Prostate gland (tissue), 2 donors: Measurements from ENCODE around the gene HGFAC. TPM values are rescaled to one million over a fixed set of nuclear protein-coding genes. Genes with fewer than 3 reads are reported as not detected.

Experiments used
- DNase-seq: peaks from one replicate; pipeline ENCODE4 v3.0.0-alpha.2; 2019; ENCODE audit warnings: low spot score
- H3K27ac ChIP-seq, 2 donors: fragments of 200-600 bp; sonication (generic); 2 replicates each; pipeline ENCODE4 v1.5.1; 2017 to 2019
- H3K27me3 ChIP-seq: fragments of 200-600 bp; sonication (generic); replicated peaks from 2 replicates; pipeline ENCODE4 v1.5.1; 2019; ENCODE audit not compliant: insufficient read depth
- H3K36me3 ChIP-seq, 2 donors: fragments of 200-600 bp; sonication (generic); 1 replicate in 1 of 2; 2 replicates in 1 of 2; pipeline versions ENCODE4 v1.5.1 to v1.8.1; 2017 to 2019
- H3K4me1 ChIP-seq: fragments of 200-600 bp; sonication (generic); replicated peaks from 2 replicates; pipeline ENCODE4 v1.5.1; 2019
- H3K4me3 ChIP-seq, 2 donors: fragments of 200-600 bp; sonication (generic); 2 replicates each; pipeline ENCODE4 v1.5.1; 2017 to 2019
- H3K9me3 ChIP-seq: fragments of 200-600 bp; sonication (generic); 2 replicates; pipeline ENCODE4 v1.5.1; 2017
- CTCF ChIP-seq, 4 experiments: fragments of 200-600 bp in 2 of 4; fragments of 450-650 bp in 2 of 4; sonication (generic) in 2 of 4; IDR thresholded peaks; 1 replicate in 3 of 4; 2 replicates in 1 of 4; pipeline ENCODE4 v1.5.1; 2016 to 2019; ENCODE audit warnings: antibody characterized with exemption in 4 of 4, mild to moderate bottlenecking in 2 of 4, moderate library complexity in 2 of 4
- POLR2A ChIP-seq: fragments of 450-650 bp; IDR thresholded peaks from one replicate; pipeline ENCODE4 v1.6.1; 2016; ENCODE audit warnings: antibody characterized with exemption, mild to moderate bottlenecking
- POLR2AphosphoS5 ChIP-seq: sonication (generic); formaldehyde crosslinking; IDR thresholded peaks from one replicate; pipeline ENCODE4 v1.6.1; 2017; ENCODE audit warnings: antibody characterized with exemption
- WGBS: methylation state at CpG from one replicate; pipeline ENCODE4 v1.1.5; 2018; 5-methylcytosine and 5-hydroxymethylcytosine counted together
- intact Hi-C: fragments of 100-400 bp; cut with DNase I; formaldehyde crosslinking; loops from one replicate; pipeline ENCODE4 v1.14.2; 2022
- total RNA-seq, 2 donors: library from RNA; depleted of rRNA; stranded (reverse); fragments of >200 nt; gene quantifications; one replicate each; pipeline ENCODE4 v1.1.0, GENCODE V29; 2016

The HGFAC gene
- total RNA-seq, 2 donors from 2014 or later = 0.27 to 1.9 TPM

- no peaks in the 10 kb centered on the region for H3K27me3 ChIP-seq
- H3K4me1 ChIP-seq = peaks cover 7% of the 10 kb centered on the region
- peaks cover 0 to 2% of the 10 kb centered on the region in 2 donors for H3K36me3 ChIP-seq
- no peak overlapping the region for H3K27ac ChIP-seq
- TF ChIP-seq POLR2AphosphoS5 (no peak), CTCF (IDR thresholded peaks at IDR 0.05) (no peak), POLR2A (no peak)
- DNase-seq = no peak
- H3K4me3 ChIP-seq = no peak overlapping the region
- WGBS = 84% methylated on average over 22 of the region's 22 CpGs
- intact Hi-C loops = no loop called here
- no peaks in the 10 kb centered on the region for H3K9me3 ChIP-seq
These were observed 23.6 kb upstream of the HGFAC start for GRCh38 chr4:3418029-3418762.

- Histone ChIP-seq H3K4me1 (peaks cover 7% of the 10 kb centered on the region), H3K9me3 (no peaks in the 10 kb centered on the region), H3K4me3 (no peak overlapping the region), H3K27me3 (no peaks in the 10 kb centered on the region), H3K27ac (no peak overlapping the region), H3K36me3 (peaks cover 0 to 6% of the 10 kb centered on the region in 2 donors)
- WGBS = 84% methylated on average over 15 of the region's 15 CpGs
- no peak for DNase-seq
- intact Hi-C loops = no loop called here
- TF ChIP-seq POLR2A = no peak
- no peak for TF ChIP-seq CTCF (IDR thresholded peaks at IDR 0.05)
- TF ChIP-seq POLR2AphosphoS5 = no peak
These were observed 21.7 kb upstream of the HGFAC start for GRCh38 chr4:3419836-3420605.

- no peak overlapping the region for H3K4me3 ChIP-seq
- peaks cover 4% of the 10 kb centered on the region for H3K4me1 ChIP-seq
- H3K27me3 ChIP-seq = no peaks in the 10 kb centered on the region
- peaks cover 0 to 6% of the 10 kb centered on the region in 2 donors for H3K36me3 ChIP-seq
- TF ChIP-seq POLR2A (no peak), CTCF (IDR thresholded peaks at IDR 0.05) (no peak), POLR2AphosphoS5 (no peak)
- intact Hi-C loops = no loop called here
- H3K9me3 ChIP-seq = no peaks in the 10 kb centered on the region
- no peak for DNase-seq
- 90% methylated on average over 12 of the region's 12 CpGs for WGBS
- H3K27ac ChIP-seq = no peak overlapping the region
These were observed 21.2 kb upstream of the HGFAC start for GRCh38 chr4:3420606-3420955.

GRCh38 chr4:3420956-3421355, 20.8 kb upstream of the HGFAC start:
- no peak for DNase-seq
- intact Hi-C loops = no loop called here

GRCh38 chr4:3421470-3421869, 20.3 kb upstream of the HGFAC start:
- Histone ChIP-seq H3K4me3 (no peak overlapping the region), H3K4me1 (no peaks in the 10 kb centered on the region), H3K27ac (no peak overlapping the region), H3K9me3 (no peaks in the 10 kb centered on the region), H3K27me3 (no peaks in the 10 kb centered on the region), H3K36me3 (peaks cover 0 to 6% of the 10 kb centered on the region in 2 donors)
- no peak for DNase-seq
- no peak for TF ChIP-seq POLR2A
- TF ChIP-seq POLR2AphosphoS5 = no peak
- no peak for TF ChIP-seq CTCF (IDR thresholded peaks at IDR 0.05)
- WGBS = 80% methylated on average over 9 of the region's 12 CpGs
- intact Hi-C loops = no loop called here

More at GRCh38 chr4:3420956-3421355, 20.8 kb upstream of the HGFAC start:
- peaks cover under 1% of the 10 kb centered on the region for H3K4me1 ChIP-seq
- TF ChIP-seq POLR2AphosphoS5 = no peak
- no peak overlapping the region for H3K4me3 ChIP-seq
- H3K27me3 ChIP-seq = no peaks in the 10 kb centered on the region
- H3K9me3 ChIP-seq = no peaks in the 10 kb centered on the region
- 70% methylated on average over 10 of the region's 10 CpGs for WGBS
- H3K36me3 ChIP-seq = peaks cover 0 to 6% of the 10 kb centered on the region in 2 donors
- H3K27ac ChIP-seq = no peak overlapping the region
